ENCODE measurements around the gene SURF6.

DNA sequence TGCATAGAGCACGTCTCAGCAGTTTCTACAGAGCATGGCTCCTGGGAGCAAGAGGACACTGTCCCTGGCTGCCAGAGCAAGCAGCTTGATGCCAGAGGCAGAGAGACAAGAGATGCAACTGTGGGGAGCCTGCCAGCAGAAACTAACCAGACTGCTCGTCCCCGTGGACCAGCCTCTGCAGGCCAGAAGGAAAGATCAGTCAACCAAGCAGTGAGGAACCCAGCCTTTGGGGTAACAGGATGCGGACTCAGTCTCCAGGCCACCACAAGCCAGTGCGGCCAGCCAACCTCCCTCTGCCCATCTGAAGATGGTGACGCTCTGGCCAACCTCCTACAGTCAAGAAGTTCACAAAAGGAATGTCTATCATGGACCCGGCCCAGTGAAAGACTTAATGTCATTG, 36.2 kb upstream of the SURF6 start:
- TF ChIP-seq CTCF (IDR thresholded peaks at IDR 0.05 in 8 of 11, conservative IDR thresholded peaks at IDR 0.05 in 3 of 11): no peak
- TF ChIP-seq POLR2AphosphoS5 (IDR thresholded peaks at IDR 0.05): no peak
- TF ChIP-seq POLR2A (IDR thresholded peaks at IDR 0.05): no peak
